NCI-H524 (cell line): ENCODE measurements around the gene TNIP3.

Experiments
- DNase-seq, 2 experiments: peaks; one replicate each; lab custom pipeline; 2025; lab: John Stamatoyannopoulos, UW

Gene TNIP3

DNA sequence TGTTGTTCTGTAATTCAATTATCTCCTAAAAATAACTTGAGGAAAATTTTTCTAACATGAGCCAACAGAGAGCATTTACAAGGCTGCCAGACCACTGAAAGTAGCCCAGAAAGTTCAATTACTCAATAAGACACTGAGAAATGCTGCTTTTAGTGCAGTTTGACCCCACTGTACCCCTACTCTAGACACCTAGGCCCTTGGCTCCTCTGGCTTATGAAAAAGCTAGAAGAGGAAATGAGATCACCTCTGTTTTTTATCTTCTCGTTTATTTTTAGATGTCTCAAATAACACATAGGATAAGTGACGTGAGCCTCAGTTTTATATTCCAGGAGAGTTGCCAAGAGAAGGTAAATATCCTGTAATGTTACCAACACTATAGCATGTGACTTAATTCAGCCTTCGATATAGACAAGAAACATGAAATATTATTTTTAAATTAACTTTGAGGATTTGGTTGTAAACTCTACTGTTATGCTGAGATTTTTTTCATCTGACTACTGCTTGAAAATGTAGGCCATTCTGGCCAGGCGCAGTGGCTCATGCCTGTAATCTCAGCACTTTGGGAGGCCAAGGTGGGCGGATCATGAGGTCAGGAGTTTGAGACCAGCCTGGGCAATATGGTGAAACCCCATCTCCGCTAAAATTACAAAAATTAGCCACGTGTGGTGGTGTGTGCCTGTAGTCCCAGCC is 24.4 kb downstream of the TNIP3 start:
- no peak for DNase-seq

GRCh38 chr4:121138039-121138825 is 25.9 kb downstream of the TNIP3 start:
- no peak for DNase-seq

- no peak for DNase-seq
These were observed 33.8 kb downstream of the TNIP3 start for GRCh38 chr4:121130326-121130660.

DNA sequence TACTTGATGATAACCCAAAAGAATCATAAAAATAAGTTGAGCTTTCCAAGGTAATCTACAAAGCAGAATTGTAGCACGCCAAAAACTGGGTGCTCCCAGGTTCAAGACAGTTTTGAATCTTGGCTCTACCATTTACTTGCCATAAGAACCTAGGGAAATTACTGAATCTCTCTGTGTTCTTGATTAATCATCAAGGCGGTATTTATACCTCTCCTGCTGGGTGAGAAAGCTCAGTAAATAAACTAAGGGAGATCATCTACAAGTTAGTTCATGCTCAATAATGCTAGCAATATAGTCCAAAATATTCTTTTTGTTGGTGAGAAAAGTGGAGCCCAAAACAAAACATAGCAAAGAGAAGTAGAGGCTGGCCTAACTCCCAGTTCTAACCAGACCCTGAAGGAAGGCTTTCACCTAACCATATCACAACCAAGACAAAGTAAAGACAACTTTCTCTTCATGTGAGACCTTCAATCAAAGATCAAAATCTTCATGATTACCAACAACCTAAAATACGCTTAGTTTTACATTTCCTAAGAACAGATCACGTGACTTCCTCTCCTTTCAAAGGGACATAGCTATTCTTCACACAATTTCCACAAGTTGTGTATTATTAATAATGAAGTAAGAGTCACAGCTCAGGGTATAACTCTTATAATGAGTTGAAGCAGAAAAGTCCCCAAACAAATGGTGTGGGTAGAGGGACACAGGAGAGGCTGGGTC is 34.4 kb downstream of the TNIP3 start:
- no peak for DNase-seq

DNA sequence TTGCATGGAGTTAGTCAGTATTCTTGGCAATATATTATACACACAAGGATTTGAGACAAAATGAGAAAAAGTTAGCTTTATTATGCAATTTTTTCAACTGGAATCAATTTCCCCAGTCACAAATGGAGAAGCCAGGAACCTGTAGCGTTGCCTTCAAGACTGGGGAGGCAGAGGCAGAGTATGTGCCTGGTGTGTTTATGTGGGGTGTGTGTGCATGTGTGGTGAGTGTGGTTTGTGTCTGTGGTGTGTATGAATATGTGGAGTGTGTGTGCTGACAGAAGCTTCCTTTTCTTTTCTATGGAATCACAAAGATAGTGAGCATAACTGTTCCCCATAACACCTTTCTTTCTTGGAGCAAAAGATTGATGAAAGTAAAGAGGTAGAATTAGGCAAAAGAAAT is 37.0 kb downstream of the TNIP3 start:
- DNase-seq: no peak

- DNase-seq: no peak
These were observed 37.6 kb downstream of the TNIP3 start for GRCh38 chr4:121126449-121127006.

GRCh38 chr4:121125498-121125885 is 38.6 kb downstream of the TNIP3 start:
- no peak for DNase-seq

DNA sequence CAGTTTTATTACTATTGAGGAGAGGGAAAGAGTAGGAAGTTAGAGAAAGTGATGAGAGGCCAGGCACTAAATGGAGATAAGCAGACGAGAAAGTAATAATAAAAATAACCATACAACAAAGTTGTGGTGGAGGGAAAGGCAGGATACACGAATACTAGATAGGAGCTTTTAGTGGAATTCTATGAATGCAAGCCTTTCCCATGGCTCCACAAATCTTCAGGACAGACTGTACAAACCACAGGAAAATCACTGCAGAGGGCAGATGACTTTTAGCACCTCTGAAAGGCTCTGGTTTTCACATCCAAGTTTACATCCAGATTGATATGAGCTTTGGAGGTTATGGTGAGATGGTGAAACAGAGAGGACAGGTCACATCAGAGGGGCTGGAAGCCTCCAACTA is 41.5 kb downstream of the TNIP3 start:
- DNase-seq: no peak

GRCh38 chr4:121119715-121120114 is 44.4 kb downstream of the TNIP3 start:
- no peak for DNase-seq

GRCh38 chr4:121118344-121118743 is 45.8 kb downstream of the TNIP3 start:
- DNase-seq: no peak

- DNase-seq: no peak
These were observed 49.4 kb downstream of the TNIP3 start for GRCh38 chr4:121114756-121115155.

DNA sequence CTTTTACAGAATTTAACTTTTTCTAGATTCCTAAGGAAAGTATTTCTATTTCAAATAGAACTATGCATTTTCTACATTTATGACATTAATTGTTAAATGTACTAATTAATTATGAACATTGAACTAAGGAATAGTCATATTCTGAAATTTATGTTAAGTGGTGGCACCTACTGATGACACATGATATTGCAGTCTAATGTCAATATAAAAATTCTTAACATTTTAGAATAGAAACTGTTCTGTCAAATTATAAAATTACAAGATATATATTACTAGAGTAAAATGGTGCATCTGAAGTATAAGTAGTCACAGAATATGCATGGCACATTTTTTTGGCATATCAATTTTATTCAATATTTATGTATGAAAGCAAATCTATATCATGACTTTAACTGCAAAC is 51.6 kb downstream of the TNIP3 start:
- DNase-seq: no peak

DNA sequence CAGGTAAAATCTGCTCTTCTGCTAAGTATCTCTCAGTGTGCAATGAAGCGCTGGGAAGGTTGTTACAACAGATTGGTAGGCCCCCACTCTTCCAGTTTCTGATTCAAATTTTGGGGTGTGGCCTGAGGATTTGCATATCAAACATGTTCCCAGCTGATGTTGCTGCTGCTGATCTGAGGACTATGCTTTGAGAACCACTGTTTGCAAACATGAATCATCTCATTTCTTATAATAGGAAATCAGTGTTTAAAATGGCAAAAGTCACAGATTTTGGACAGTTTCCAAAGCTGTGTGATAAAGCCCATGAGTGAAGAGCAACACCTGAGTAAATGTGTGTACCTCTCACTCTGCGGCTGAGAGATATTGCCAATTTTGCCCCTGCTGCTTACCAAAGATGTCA is 55.6 kb downstream of the TNIP3 start:
- DNase-seq: no peak

DNA sequence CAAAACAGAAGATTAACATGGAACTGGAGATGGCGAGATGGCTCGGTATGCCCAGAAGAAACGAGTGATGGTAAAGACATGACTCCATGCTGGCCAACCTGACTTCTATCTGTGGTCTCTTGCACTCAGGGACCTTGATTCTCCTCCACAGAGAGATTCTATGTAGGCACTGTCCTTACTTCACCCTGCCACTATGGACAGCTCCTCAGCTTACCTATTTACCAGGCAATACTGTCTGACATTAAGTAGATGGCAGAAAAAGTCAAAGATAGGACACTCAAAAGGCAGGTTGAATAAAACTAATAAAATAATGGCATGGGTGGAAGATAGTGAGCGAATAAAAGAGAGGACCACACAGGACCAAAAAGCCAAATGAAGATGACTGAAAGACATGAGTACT is 56.6 kb downstream of the TNIP3 start:
- no peak for DNase-seq

DNA sequence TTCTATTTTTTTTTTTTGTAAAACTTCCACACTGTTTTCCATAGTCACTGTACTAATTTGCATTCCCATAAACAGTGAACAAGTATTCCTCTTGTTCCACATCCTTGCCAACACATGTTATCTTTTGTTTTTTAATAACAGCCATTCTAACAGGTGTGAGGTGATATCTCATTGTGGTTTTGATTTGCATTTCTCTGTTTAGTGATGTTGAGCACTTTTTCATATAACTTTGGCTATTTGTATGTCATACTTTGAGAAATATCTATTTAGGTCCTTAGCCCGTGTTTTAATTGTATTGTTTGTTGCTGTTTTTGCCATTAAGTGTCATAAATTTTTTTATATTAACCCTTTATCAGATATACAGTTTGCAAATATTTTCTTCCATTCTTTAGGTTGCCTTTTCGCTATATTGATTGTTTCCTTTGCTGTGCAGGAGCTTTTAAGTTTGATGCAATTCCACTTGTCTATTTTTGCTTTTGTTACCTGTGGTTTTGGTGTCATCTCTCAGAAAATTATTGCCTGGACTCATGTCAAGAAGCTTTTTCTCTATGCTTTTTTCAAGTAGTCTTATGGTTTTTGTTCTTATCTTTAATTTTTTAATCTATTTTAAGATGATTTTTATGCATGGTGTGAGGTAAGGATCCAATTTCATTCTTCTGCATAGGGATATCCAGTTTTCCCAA is 63.9 kb downstream of the TNIP3 start:
- DNase-seq: no peak

DNA sequence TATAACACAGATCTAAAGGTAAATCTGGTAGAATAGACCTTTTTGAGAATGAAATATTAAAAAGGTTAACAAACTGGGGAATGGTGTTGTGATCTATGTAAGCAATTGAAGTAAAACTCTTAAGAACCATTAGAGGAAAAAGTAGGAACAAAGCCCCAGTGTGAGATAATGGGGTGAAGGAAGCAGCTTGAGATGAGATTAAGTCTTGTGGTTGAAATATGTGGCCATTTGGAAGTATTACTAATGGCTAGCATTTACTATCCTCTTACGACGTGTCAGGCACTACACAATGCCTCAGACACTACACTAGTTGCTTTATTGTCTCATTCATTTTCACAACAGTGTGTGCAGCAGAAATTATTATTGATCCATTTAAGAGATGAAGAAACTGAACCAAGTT is 65.9 kb downstream of the TNIP3 start:
- peak in 1 of 2 experiments; percentile 1 for DNase-seq

GRCh38 chr4:121096629-121097028 is 67.5 kb downstream of the TNIP3 start:
- DNase-seq: peak in 1 of 2 experiments; percentile 1

DNA sequence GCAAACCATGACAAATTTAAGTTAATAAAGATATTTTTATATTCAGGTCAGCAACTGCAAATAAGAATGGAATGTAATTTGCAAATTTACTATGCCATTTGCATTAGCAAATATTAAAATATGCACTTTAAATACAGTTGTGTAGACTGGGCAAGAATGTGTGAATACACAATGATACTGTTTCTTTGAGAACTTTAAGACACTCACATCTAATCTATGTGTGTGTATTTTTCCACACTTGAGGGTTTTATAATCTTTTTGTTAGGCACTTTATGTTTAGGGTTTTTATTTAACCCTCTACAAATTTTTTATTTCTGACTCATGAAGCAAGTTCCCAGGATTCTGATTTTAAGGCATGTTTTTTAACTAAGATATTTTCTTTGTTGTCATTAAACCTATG is 67.9 kb downstream of the TNIP3 start:
- DNase-seq: no peak

GRCh38 chr4:121094297-121094966 is 69.7 kb downstream of the TNIP3 start:
- no peak for DNase-seq

DNA sequence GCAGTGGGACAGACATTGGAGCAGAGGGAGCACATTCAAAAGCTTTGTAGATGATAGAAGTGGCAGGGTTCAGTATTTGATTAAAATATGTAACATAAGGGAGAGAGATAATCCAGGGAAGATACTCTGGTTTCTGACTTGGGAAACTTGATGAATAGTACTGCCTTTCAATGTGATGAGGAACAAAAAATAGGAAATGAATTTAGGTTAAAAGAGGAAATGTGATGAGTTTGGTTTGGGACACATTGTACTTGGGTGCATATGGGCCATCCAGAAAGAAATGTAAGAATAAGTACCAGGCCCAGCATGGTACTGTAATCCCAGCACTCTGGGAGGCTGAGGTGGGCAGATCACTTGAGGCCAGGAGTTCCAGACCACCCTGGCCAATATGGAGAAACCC is 70.9 kb downstream of the TNIP3 start:
- no peak for DNase-seq

- no peak for DNase-seq
These were observed 72.2 kb downstream of the TNIP3 start for GRCh38 chr4:121091941-121092340.

- no peak for DNase-seq
These were observed 75.3 kb downstream of the TNIP3 start for GRCh38 chr4:121088867-121089266.
